Muscle of back (tissue), 11 donors: Measurements from ENCODE around the gene ZNF367. TPM values are rescaled to one million over a fixed set of nuclear protein-coding genes. Genes with fewer than 3 reads are reported as not detected.

Experiments used
- DNase-seq, 3 donors: peaks; one replicate each; pipeline versions ENCODE4 v3.0.0 to v3.0.0-alpha.2; 2013
- polyA plus RNA-seq, 10 donors: library from polyadenylated mRNA; unstranded; fragments of 120-200 nt; gene quantifications; one replicate each; pipeline ENCODE4 v1.2.1, GENCODE V29; 2013; ENCODE audit not compliant: insufficient read length in 10 of 10

Gene ZNF367
- polyA plus RNA-seq, 10 donors: 5.9 to 12.4 (median 7.9) TPM

GRCh38 chr9:96440671-96441199 lies 22.6 kb upstream of the ZNF367 start:
- no peak for DNase-seq

- no peak for DNase-seq
These were observed 19.3 kb upstream of the ZNF367 start for GRCh38 chr9:96437454-96437853.

GRCh38 chr9:96436456-96437126 lies 18.4 kb upstream of the ZNF367 start:
- no peak for DNase-seq

- no peak for DNase-seq
These were observed 17.9 kb upstream of the ZNF367 start for GRCh38 chr9:96436063-96436455.

- no peak for DNase-seq
These were observed 17.2 kb upstream of the ZNF367 start for GRCh38 chr9:96435345-96435744.

GRCh38 chr9:96430377-96430776 lies 12.2 kb upstream of the ZNF367 start:
- no peak for DNase-seq

- DNase-seq: no peak
These were observed 11.6 kb upstream of the ZNF367 start for GRCh38 chr9:96429732-96430131.

- DNase-seq: no peak
These were observed 7.5 kb upstream of the ZNF367 start for GRCh38 chr9:96425500-96426169.

- no peak for DNase-seq
These were observed 5.8 kb upstream of the ZNF367 start for GRCh38 chr9:96423985-96424336.

GRCh38 chr9:96423322-96423984 lies 5.3 kb upstream of the ZNF367 start:
- DNase-seq: no peak

- DNase-seq: peak; percentile 31 to 89 (median 39)
These were observed 2.5 kb upstream of the ZNF367 start for GRCh38 chr9:96420468-96421219.

- DNase-seq: no peak
These were observed 1.5 kb upstream of the ZNF367 start for GRCh38 chr9:96419691-96419969.

GRCh38 chr9:96418920-96419690 lies 935 bp upstream of the ZNF367 start:
- DNase-seq: peak; percentile 41 to 92 (median 65)

GRCh38 chr9:96417661-96418082 lies 498 bp downstream of the ZNF367 start:
- no peak for DNase-seq

- peak; percentile 84 to 95 (median 90) for DNase-seq
These were observed 1.1 kb downstream of the ZNF367 start for GRCh38 chr9:96417051-96417586.

GRCh38 chr9:96413302-96414221 lies 4.6 kb downstream of the ZNF367 start:
- no peak for DNase-seq

- DNase-seq: no peak
These were observed 5.8 kb downstream of the ZNF367 start for GRCh38 chr9:96412174-96412913.

- DNase-seq: no peak
These were observed 6.9 kb downstream of the ZNF367 start for GRCh38 chr9:96411129-96411838.
